ENCODE data around the gene HLA-DOA. TPM values are rescaled to one million over a fixed set of nuclear protein-coding genes. Genes with fewer than 3 reads are reported as not detected.

The HLA-DOA gene
- total RNA-seq, 4 donors from 2014 or later: 3.8 to 11.5 (median 8.3) TPM

- Histone ChIP-seq H3K36me3 (no peaks in the 10 kb centered on the region), H3K4me1 (no peaks in the 10 kb centered on the region), H3K9me3 (no peaks in the 10 kb centered on the region), H3K27ac (replicated peaks in 1 of 4) (no peak overlapping the region), H3K27me3 (peaks cover 0 to 44% (median 2%) of the 10 kb centered on the region in 4 donors), H3K4me3 (no peak overlapping the region)
- DNase-seq (ENCODE audit: extremely low spot score): no peak
- no peak for TF ChIP-seq POLR2AphosphoS5 (IDR thresholded peaks at IDR 0.05)
- no peak for TF ChIP-seq CTCF (IDR thresholded peaks at IDR 0.05)
- TF ChIP-seq EP300 (IDR thresholded peaks at IDR 0.05): no peak
- WGBS: 42% methylated on average over 8 of the region's 8 CpGs
- intact Hi-C loops (cut with DNase I): no loop called here
Measured at GRCh38 chr6:33000055-33000454, 9.3 kb downstream of the HLA-DOA start.

DNA sequence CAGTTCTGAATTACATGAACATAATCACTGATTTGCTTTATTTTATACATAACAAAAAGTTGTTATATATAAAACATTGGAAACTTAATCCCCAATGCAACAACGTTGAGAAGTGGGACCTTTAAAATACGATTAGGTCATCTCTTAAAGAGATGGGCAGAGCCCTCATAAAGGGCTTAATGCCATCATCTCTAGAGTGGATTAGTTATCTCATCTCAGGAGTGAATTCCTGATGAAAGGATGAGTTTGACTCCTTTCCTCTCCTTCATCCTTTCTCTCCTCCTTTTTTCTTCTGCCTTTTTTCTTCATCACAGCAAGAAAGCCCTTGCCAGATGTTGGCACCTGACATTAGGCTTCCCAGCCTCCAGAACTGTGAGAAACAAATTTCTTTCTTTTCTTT, 13.9 kb downstream of the HLA-DOA start:
- H3K27me3 ChIP-seq: peaks cover 0 to 26% (median 0%) of the 10 kb centered on the region in 4 donors
- no peaks in the 10 kb centered on the region for H3K4me1 ChIP-seq
- H3K36me3 ChIP-seq: no peaks in the 10 kb centered on the region
- H3K9me3 ChIP-seq: no peaks in the 10 kb centered on the region
- TF ChIP-seq EP300 (IDR thresholded peaks at IDR 0.05) (no peak), POLR2AphosphoS5 (IDR thresholded peaks at IDR 0.05) (no peak), POLR2A (IDR thresholded peaks at IDR 0.05; ENCODE audit: low read depth) (no peak), CTCF (IDR thresholded peaks at IDR 0.05) (no peak)
- DNase-seq (ENCODE audit: extremely low spot score): no peak
- intact Hi-C loops (cut with DNase I): no loop called here
- 55% methylated on average over 2 of the region's 2 CpGs for WGBS
- no peak overlapping the region for H3K4me3 ChIP-seq
- no peak overlapping the region for H3K27ac ChIP-seq (replicated peaks in 1 of 4)

DNA sequence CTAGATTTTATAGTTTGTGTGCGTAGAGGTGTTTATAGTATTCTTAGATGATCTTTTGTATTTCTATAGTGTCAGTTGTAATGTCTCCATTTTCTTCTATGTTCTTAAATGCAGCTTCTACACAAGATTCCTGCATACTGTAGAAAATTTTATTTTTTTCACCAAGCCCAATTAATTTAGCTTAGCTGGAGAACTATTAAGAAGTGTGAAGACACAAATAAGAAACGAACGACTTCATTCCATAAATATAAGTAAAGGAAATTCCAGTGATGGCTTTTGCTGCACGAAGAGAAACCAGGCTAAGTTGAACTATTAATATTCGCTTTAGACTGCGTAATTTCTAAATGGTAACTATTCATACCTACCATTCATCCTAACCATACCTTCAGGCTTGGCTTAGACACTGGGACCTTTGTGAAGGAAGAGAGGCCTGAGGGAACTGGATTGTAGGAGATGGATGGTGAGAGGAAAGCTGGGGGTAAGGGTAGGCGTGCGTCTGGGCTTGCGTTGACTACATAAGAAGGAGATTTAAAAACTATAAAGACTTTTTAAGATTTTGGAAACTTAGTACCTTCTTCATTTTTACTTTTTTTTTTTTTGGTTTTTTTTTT, 15.9 kb downstream of the HLA-DOA start:
- Histone ChIP-seq H3K4me3 (no peak overlapping the region), H3K27me3 (peaks cover 0 to 13% (median 0%) of the 10 kb centered on the region in 4 donors), H3K36me3 (no peaks in the 10 kb centered on the region), H3K9me3 (no peaks in the 10 kb centered on the region), H3K4me1 (no peaks in the 10 kb centered on the region), H3K27ac (replicated peaks in 1 of 4) (no peak overlapping the region)
- no peak for DNase-seq (ENCODE audit: extremely low spot score)
- WGBS: 90% methylated on average over 9 of the region's 9 CpGs
- TF ChIP-seq EP300 (IDR thresholded peaks at IDR 0.05) (no peak), POLR2A (IDR thresholded peaks at IDR 0.05; ENCODE audit: low read depth) (no peak), POLR2AphosphoS5 (IDR thresholded peaks at IDR 0.05) (no peak), CTCF (IDR thresholded peaks at IDR 0.05) (no peak)
- intact Hi-C loops (cut with DNase I): no loop called here

DNA sequence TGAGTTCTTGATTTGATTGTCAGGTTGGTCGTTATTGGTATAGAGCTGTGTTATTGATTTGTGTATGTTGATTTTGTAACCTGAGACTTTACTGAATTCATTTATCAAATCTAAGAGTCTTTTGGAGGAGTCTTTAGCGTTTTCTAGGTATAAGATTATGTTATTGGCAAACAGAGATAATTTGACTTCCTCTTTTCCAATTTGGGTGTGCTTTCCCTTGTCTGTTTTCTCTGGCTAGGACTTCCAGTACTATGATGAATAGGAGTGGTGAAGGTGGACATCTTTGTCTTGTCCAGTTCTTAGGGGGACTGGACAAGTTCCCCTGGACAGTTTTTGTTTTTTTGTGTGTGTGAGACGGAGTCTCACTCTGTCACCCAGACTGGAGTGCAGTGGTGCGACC, 17.4 kb downstream of the HLA-DOA start:
- H3K9me3 ChIP-seq: no peaks in the 10 kb centered on the region
- intact Hi-C loops (cut with DNase I): no loop called here
- no peaks in the 10 kb centered on the region for H3K4me1 ChIP-seq
- no peak overlapping the region for H3K27ac ChIP-seq (replicated peaks in 1 of 4)
- peaks cover 0 to 6% (median 0%) of the 10 kb centered on the region in 4 donors for H3K27me3 ChIP-seq
- no peak for DNase-seq (ENCODE audit: extremely low spot score)
- H3K36me3 ChIP-seq: no peaks in the 10 kb centered on the region
- no peak for TF ChIP-seq POLR2AphosphoS5 (IDR thresholded peaks at IDR 0.05)
- no peak for TF ChIP-seq CTCF (IDR thresholded peaks at IDR 0.05)
- no peak for TF ChIP-seq EP300 (IDR thresholded peaks at IDR 0.05)
- TF ChIP-seq POLR2A (IDR thresholded peaks at IDR 0.05; ENCODE audit: low read depth): no peak
- WGBS: 71% methylated on average over 4 of the region's 4 CpGs
- H3K4me3 ChIP-seq: no peak overlapping the region

- 92% methylated on average over 1 of the region's 1 CpG for WGBS
- Histone ChIP-seq H3K9me3 (no peaks in the 10 kb centered on the region), H3K27me3 (peaks cover 0 to 6% (median 0%) of the 10 kb centered on the region in 4 donors), H3K27ac (replicated peaks in 1 of 4) (no peak overlapping the region), H3K4me3 (no peak overlapping the region), H3K4me1 (peaks cover 0 to 8% (median 7%) of the 10 kb centered on the region in 4 donors), H3K36me3 (no peaks in the 10 kb centered on the region)
- no peak for TF ChIP-seq CTCF (IDR thresholded peaks at IDR 0.05)
- TF ChIP-seq POLR2A (IDR thresholded peaks at IDR 0.05; ENCODE audit: low read depth): no peak
- intact Hi-C loops (cut with DNase I): no loop called here
- no peak for DNase-seq (ENCODE audit: extremely low spot score)
Measured at GRCh38 chr6:32989368-32989767, 20.0 kb downstream of the HLA-DOA start.
